ENCODE results near the gene SURF1. TPM values are rescaled to one million over a fixed set of nuclear protein-coding genes. Genes with fewer than 3 reads are reported as not detected.
A peak's percentile ranks its signal among the peaks of the same experiment; 100 is the strongest.
"Not testable (repeated sequence)": the region's sequence is repeated elsewhere in the genome, so short reads cannot be mapped to it uniquely, and the experiment has no call there.

Gene SURF1
- total RNA-seq, 1 donor from 2014 or later, result 42.9 TPM

GRCh38 chr9:133327834-133328484 is 28.3 kb downstream of the SURF1 start:
- H3K9me3 Mint-ChIP-seq (ENCODE audit: low read depth), result peaks cover 14% of the 10 kb centered on the region
- no peaks in the 10 kb centered on the region for H3K4me1 Mint-ChIP-seq (ENCODE audit: low read depth)
- TF ChIP-seq CTCF (IDR thresholded peaks at IDR 0.05; ENCODE audit: unreplicated experiment), result no peak
- H3K27ac Mint-ChIP-seq, result no peak overlapping the region
- peaks cover 22% of the 10 kb centered on the region for H3K36me3 Mint-ChIP-seq (ENCODE audit: insufficient read depth)
- H3K4me3 Mint-ChIP-seq (ENCODE audit: low read depth), result no peak overlapping the region
- peaks cover 2% of the 10 kb centered on the region for H3K27me3 Mint-ChIP-seq
- DNase-seq (ENCODE audit: low spot score, unreplicated experiment), result no peak

GRCh38 chr9:133327021-133327420 is 29.3 kb downstream of the SURF1 start:
- DNase-seq (ENCODE audit: low spot score, unreplicated experiment); H3K27me3 Mint-ChIP-seq; H3K4me3 Mint-ChIP-seq (ENCODE audit: low read depth); H3K4me1 Mint-ChIP-seq (ENCODE audit: low read depth); H3K27ac Mint-ChIP-seq: not testable (repeated sequence)
- Mint-ChIP-seq H3K36me3 (ENCODE audit: insufficient read depth) (peaks cover 20% of the 10 kb centered on the region), H3K9me3 (ENCODE audit: low read depth) (peaks cover 14% of the 10 kb centered on the region)

- peaks cover 14% of the 10 kb centered on the region for H3K9me3 Mint-ChIP-seq (ENCODE audit: low read depth)
- no peak overlapping the region for H3K27ac Mint-ChIP-seq
- peaks cover 9% of the 10 kb centered on the region for H3K36me3 Mint-ChIP-seq (ENCODE audit: insufficient read depth)
- no peaks in the 10 kb centered on the region for H3K4me1 Mint-ChIP-seq (ENCODE audit: low read depth)
- DNase-seq (ENCODE audit: low spot score, unreplicated experiment), result no peak
- peaks cover 2% of the 10 kb centered on the region for H3K27me3 Mint-ChIP-seq
- H3K4me3 Mint-ChIP-seq (ENCODE audit: low read depth), result no peak overlapping the region
- TF ChIP-seq CTCF (IDR thresholded peaks at IDR 0.05; ENCODE audit: unreplicated experiment), result no peak
These were observed 32.1 kb downstream of the SURF1 start for GRCh38 chr9:133323991-133324703.

- Mint-ChIP-seq H3K4me1 (ENCODE audit: low read depth) (no peaks in the 10 kb centered on the region), H3K27ac (no peak overlapping the region), H3K36me3 (ENCODE audit: insufficient read depth) (no peaks in the 10 kb centered on the region), H3K9me3 (ENCODE audit: low read depth) (peaks cover 5% of the 10 kb centered on the region), H3K27me3 (peaks cover 2% of the 10 kb centered on the region), H3K4me3 (ENCODE audit: low read depth) (no peak overlapping the region)
- no peak for DNase-seq (ENCODE audit: low spot score, unreplicated experiment)
- TF ChIP-seq CTCF (IDR thresholded peaks at IDR 0.05; ENCODE audit: unreplicated experiment), result no peak
These were observed 33.1 kb downstream of the SURF1 start for GRCh38 chr9:133323211-133323610.

- Mint-ChIP-seq H3K9me3 (ENCODE audit: low read depth) (peaks cover 5% of the 10 kb centered on the region), H3K4me1 (ENCODE audit: low read depth) (no peaks in the 10 kb centered on the region), H3K4me3 (ENCODE audit: low read depth) (no peak overlapping the region), H3K27ac (peak overlapping the region; percentile 33), H3K36me3 (ENCODE audit: insufficient read depth) (no peaks in the 10 kb centered on the region), H3K27me3 (peaks cover 2% of the 10 kb centered on the region)
- no peak for TF ChIP-seq CTCF (IDR thresholded peaks at IDR 0.05; ENCODE audit: unreplicated experiment)
- no peak for DNase-seq (ENCODE audit: low spot score, unreplicated experiment)
These were observed 33.6 kb downstream of the SURF1 start for GRCh38 chr9:133322701-133323100.
